ENCODE data around the gene NOTCH2. TPM values are rescaled to one million over a fixed set of nuclear protein-coding genes. Genes with fewer than 3 reads are reported as not detected.
A peak's percentile ranks its signal among the peaks of the same experiment; 100 is the strongest.

Gene NOTCH2
- total RNA-seq, 4 donors from 2014 or later: 57.4 to 83.7 (median 75.8) TPM

DNA sequence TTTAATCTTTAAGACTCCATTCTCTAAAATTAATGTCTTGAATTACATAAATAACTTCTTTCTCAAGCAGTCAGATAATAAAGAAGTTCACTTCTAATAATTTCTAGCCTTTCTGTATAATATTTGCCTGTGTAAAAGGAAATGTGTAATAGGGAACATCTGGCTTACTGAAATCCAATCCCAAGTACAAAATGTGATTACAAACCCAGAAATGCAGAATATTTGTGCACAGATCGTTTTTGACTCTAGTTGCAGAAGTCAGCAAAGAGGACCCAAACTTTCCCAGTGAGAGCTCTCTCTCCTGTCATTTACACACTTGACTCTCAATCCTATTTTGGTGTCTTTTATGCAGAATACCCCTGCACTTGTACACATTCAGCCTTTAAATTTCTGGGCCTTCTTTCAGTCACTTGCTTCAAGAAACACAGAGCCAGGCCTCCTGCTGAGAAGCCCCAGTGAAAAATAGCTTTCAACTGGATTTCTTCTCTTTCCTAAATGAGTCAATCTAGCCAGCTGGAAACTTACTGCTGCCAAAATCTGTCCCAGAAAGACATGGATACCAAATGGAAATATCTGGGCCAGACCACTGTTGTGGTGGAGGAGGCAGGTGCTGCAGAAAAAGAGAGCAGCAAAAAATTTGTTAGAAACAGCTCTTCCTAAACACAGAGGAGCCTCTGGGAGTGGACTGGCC, 104.6 kb downstream of the NOTCH2 start:
- Histone ChIP-seq H3K36me3 (peaks cover 0 to 91% (median 0%) of the 10 kb centered on the region in 3 donors), H3K4me3 (no peak overlapping the region), H3K27ac (peak overlapping the region in 3 of 4 donors; percentile 1 to 48 (median 40)), H3K4me1 (peaks cover 0 to 33% (median 3%) of the 10 kb centered on the region in 3 donors), H3K9me3 (no peaks in the 10 kb centered on the region), H3K27me3 (no peaks in the 10 kb centered on the region)
- 27 to 75% methylated on average over 1 of the region's 1 CpG for WGBS, 2 donors
- intact Hi-C loops (cut with DNase I): no loop called here
- DNase-seq: no peak
- no peak for TF ChIP-seq POLR2A (IDR thresholded peaks at IDR 0.05)

DNA sequence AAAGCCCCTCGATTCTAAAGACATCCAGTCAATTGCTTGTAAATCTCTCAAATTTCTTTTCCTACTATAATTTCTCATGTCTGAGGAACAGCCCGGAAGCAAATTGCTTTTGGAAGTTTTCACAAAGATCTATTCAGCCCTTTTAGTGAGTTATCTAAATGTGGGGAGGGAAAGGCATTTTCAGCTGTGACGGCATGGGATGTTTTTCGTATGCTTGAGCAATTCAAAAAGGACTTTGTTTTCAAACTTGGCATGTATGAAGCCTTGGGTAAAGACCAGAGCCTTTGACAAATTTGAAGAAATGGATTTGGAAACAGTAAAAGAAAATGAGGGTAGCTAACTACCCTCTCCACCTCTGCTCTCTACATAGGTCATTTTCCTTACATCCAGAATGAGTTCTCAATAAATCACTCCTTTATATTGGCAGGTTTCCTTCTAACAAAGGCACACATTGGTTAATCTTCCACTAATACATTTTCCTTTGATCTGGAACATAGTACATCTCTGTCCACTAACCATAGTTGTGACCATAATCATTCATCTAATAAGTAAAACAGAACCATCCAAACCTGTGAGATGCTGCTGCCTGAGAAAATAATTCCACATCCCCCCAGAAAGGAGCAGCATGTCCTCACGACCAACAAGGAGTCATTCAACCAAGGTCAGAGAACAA, 107.0 kb downstream of the NOTCH2 start:
- DNase-seq: no peak
- TF ChIP-seq, protein P1, sequence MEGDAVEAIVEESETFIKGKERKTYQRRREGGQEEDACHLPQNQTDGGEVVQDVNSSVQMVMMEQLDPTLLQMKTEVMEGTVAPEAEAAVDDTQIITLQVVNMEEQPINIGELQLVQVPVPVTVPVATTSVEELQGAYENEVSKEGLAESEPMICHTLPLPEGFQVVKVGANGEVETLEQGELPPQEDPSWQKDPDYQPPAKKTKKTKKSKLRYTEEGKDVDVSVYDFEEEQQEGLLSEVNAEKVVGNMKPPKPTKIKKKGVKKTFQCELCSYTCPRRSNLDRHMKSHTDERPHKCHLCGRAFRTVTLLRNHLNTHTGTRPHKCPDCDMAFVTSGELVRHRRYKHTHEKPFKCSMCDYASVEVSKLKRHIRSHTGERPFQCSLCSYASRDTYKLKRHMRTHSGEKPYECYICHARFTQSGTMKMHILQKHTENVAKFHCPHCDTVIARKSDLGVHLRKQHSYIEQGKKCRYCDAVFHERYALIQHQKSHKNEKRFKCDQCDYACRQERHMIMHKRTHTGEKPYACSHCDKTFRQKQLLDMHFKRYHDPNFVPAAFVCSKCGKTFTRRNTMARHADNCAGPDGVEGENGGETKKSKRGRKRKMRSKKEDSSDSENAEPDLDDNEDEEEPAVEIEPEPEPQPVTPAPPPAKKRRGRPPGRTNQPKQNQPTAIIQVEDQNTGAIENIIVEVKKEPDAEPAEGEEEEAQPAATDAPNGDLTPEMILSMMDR (IDR thresholded peaks at IDR 0.05): no peak
- TF ChIP-seq POLR2A (IDR thresholded peaks at IDR 0.05): no peak
- H3K4me1 ChIP-seq: peaks cover 0 to 20% (median 0%) of the 10 kb centered on the region in 3 donors
- intact Hi-C loops (cut with DNase I): no loop called here
- no peaks in the 10 kb centered on the region for H3K9me3 ChIP-seq
- 72 to 82% methylated on average over 5 of the region's 5 CpGs for WGBS, 2 donors
- no peaks in the 10 kb centered on the region for H3K27me3 ChIP-seq
- H3K36me3 ChIP-seq: peaks cover 0 to 90% (median 0%) of the 10 kb centered on the region in 3 donors
- peak overlapping the region in 1 of 4 donors; percentile 6 for H3K27ac ChIP-seq
- H3K4me3 ChIP-seq: no peak overlapping the region

DNA sequence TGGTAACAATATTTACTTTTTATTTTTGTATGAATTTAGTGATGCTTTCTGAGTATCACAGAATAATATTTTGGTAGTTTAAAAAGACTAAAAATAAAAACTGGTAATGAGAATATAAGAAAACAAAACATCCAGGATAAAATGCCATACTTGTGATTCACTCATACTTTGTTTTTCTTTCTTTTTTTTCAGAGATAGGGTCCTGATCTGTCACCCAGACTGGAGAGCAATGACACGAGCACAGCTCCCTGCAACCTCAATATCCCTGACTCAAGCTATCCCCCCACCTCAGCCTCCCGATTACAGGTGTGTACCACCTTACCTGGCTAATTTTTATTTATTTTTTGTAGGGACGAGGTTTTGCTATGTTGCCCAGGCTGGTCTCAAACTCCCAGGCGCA, 109.0 kb downstream of the NOTCH2 start:
- intact Hi-C loops (cut with DNase I): no loop called here
- no peak overlapping the region for H3K27ac ChIP-seq
- TF ChIP-seq, protein P1 (IDR thresholded peaks at IDR 0.05): no peak
- no peak for TF ChIP-seq POLR2A (IDR thresholded peaks at IDR 0.05)
- H3K27me3 ChIP-seq: no peaks in the 10 kb centered on the region
- H3K4me1 ChIP-seq: peaks cover 0 to 11% (median 0%) of the 10 kb centered on the region in 3 donors
- no peak for DNase-seq
- H3K36me3 ChIP-seq: peaks cover 0 to 90% (median 0%) of the 10 kb centered on the region in 3 donors
- 90 to 94% methylated on average over 4 of the region's 4 CpGs for WGBS, 2 donors
- no peak overlapping the region for H3K4me3 ChIP-seq
- H3K9me3 ChIP-seq: no peaks in the 10 kb centered on the region

DNA sequence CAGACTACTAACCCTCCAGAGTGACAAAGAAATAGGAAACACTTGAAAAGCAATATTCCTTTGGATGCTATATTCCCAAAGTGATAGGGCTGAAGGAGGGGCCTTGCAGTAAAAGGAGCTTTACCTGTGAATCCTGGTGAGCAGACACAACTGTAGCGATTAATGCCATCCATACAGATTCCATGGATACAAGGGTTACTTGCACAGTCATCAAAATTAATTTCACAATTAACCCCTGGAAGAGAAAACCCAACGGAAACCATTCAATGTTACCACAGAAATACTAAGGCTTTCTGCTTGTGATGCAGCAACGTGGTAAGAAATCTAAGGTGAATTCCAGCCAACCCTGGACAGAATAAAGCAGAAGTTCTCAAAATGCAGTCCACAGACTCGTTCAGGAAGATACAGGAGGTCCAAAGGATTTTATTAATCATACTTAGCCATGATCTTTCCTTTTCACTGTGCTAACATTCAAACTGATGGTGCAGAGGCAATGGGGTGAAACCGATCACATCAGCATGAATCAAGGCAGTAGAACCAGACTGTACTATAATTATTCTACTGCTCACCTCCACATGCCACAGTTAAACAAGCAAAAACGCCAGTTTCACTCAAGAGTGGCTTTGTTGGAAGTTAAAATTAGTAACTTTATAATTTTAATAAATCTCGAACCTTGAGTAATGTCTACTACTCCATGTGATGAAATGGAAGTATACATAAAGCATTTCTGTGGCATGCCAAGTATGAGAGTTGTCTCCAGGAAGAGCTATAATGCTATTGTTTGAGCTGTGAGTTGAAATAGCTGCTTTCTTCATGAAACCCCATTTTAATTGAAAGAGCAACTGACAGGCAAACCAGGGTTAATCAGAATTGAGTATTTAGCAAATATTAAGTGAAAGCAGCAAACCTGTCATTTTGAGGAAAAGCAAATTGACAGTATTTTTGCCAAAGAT, 109.9 kb downstream of the NOTCH2 start:
- intact Hi-C loops (cut with DNase I): no loop called here
- Histone ChIP-seq H3K9me3 (no peaks in the 10 kb centered on the region), H3K4me3 (no peak overlapping the region), H3K27me3 (no peaks in the 10 kb centered on the region), H3K4me1 (peaks cover 0 to 8% (median 0%) of the 10 kb centered on the region in 3 donors), H3K27ac (no peak overlapping the region), H3K36me3 (peaks cover 0 to 90% (median 3%) of the 10 kb centered on the region in 3 donors)
- WGBS, 2 donors: 82 to 85% methylated on average over 7 of the region's 7 CpGs
- no peak for TF ChIP-seq POLR2A (IDR thresholded peaks at IDR 0.05)
- no peak for DNase-seq

DNA sequence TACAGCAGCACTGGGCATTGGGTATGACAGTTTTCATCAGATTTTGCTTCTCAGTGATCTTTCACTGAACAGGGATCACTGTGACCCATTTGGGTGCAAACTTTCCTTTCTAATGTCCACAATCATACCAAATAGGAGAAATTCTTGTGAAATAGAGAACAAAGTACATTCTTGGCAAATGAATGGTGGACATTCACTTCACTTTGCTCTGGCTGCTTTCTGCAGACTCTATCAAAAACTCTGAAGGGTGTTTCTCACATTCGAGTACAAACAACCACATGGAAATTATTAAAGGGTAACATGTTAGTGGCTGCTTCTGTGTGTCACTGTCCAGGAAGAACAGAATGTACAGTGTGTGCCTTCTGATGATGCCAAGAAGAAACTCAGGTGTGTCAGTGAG, 111.2 kb downstream of the NOTCH2 start:
- Histone ChIP-seq H3K4me1 (peaks cover 0 to 8% (median 0%) of the 10 kb centered on the region in 3 donors), H3K27me3 (no peaks in the 10 kb centered on the region), H3K9me3 (no peaks in the 10 kb centered on the region), H3K27ac (no peak overlapping the region), H3K4me3 (no peak overlapping the region), H3K36me3 (peaks cover 0 to 90% (median 3%) of the 10 kb centered on the region in 3 donors)
- intact Hi-C loops (cut with DNase I): no loop called here
- WGBS, 2 donors: 54 to 64% methylated on average over 1 of the region's 1 CpG
- DNase-seq: no peak
- TF ChIP-seq POLR2A (IDR thresholded peaks at IDR 0.05): no peak
- TF ChIP-seq, protein P1 (IDR thresholded peaks at IDR 0.05): no peak

Measured in esophagus squamous epithelium (tissue), 5 donors.